IMR-90 (cell line): Measurements from ENCODE around the gene TF. TPM values are rescaled to one million over a fixed set of nuclear protein-coding genes. Genes with fewer than 3 reads are reported as not detected.

ENCODE experiments used
- ATAC-seq: fragments of 200-7000 bp; cut with Tn5 transposase; 2 replicates; pipeline ENCODE4 v1.9.1; 2020; ENCODE audit warnings: low read depth, mild to moderate bottlenecking, moderate library complexity
- BruUV-seq: library from RNA; stranded (reverse); fragments of 400-500 nt; replicated peaks from 2 replicates; lab custom pipeline; 2021; lab: Mats Ljungman, UMichigan
- CTCF ChIA-PET: fragments of 300-600 bp; formaldehyde crosslinking; extraction: SDS; loops from one replicate; lab custom pipeline; 2021; ENCODE audit warnings: antibody characterized with exemption; lab: Yijun Ruan, JAX
- POLR2A ChIA-PET: fragments of 300-600 bp; sonication (Branson Sonifier 250); formaldehyde crosslinking; loops from one replicate; lab custom pipeline; 2022; ENCODE audit warnings: antibody characterized with exemption; ENCODE audit not compliant: unreplicated experiment; lab: Charles Lee
- DNase-seq: peaks from one replicate; pipeline ENCODE4 v3.0.0; 2013
- H2AFZ ChIP-seq: replicated peaks from 2 replicates; pipeline ENCODE3; 2013; ENCODE audit warnings: low read length, mild to moderate bottlenecking; ENCODE audit not compliant: poor library complexity
- H2AK5ac ChIP-seq: 2 replicates; pipeline ENCODE4 v1.6.1; 2013; ENCODE audit warnings: low read depth, low read length, inconsistent platforms
- H2AK9ac ChIP-seq: replicated peaks from 2 replicates; pipeline ENCODE3; 2013; ENCODE audit warnings: mild to moderate bottlenecking, low read depth, low read length, moderate library complexity; ENCODE audit not compliant: poor library complexity
- H2BK120ac ChIP-seq: 2 replicates; pipeline ENCODE4 v1.6.1; 2013; ENCODE audit warnings: low read depth, low read length, inconsistent platforms
- H2BK15ac ChIP-seq: 3 replicates; pipeline ENCODE4 v1.6.1; 2013; ENCODE audit warnings: low read depth, low read length, inconsistent platforms
- H2BK20ac ChIP-seq: 2 replicates; pipeline ENCODE4 v1.6.1; 2013; ENCODE audit warnings: low read depth, mild to moderate bottlenecking, inconsistent platforms, low read length, moderate library complexity
- H2BK5ac ChIP-seq: 2 replicates; pipeline ENCODE4 v1.6.1; 2013; ENCODE audit warnings: mild to moderate bottlenecking, low read depth, low read length, inconsistent platforms; ENCODE audit not compliant: poor library complexity, severe bottlenecking
- H3K14ac ChIP-seq: replicated peaks from 2 replicates; pipeline ENCODE4 v1.6.1; 2013; ENCODE audit warnings: low read depth, low read length, inconsistent platforms
- H3K18ac ChIP-seq: 2 replicates; pipeline ENCODE4 v1.6.1; 2013; ENCODE audit warnings: low read depth, low read length, control low read depth
- H3K23ac ChIP-seq: 2 replicates; pipeline ENCODE4 v1.6.1; 2013; ENCODE audit warnings: low read depth, low read length, inconsistent platforms
- H3K27ac ChIP-seq: 2 replicates; pipeline ENCODE4 v1.5.1; 2013; ENCODE audit warnings: mild to moderate bottlenecking, control low read depth, low read length; ENCODE audit not compliant: insufficient read depth
- H3K27me3 ChIP-seq: 2 replicates; pipeline ENCODE4 v1.6.1; 2013; ENCODE audit warnings: low read length; ENCODE audit not compliant: control insufficient read depth, insufficient read depth
- H3K36me3 ChIP-seq: 2 replicates; pipeline ENCODE4 v1.6.1; 2013; ENCODE audit warnings: low read length, mixed read lengths; ENCODE audit not compliant: control insufficient read depth, insufficient read depth
- H3K4ac ChIP-seq: 2 replicates; pipeline ENCODE4 v1.6.1; 2013; ENCODE audit warnings: low read depth, low read length, inconsistent platforms
- H3K4me1 ChIP-seq: 2 replicates; pipeline ENCODE4 v1.6.1; 2013; ENCODE audit warnings: low read length, mixed read lengths; ENCODE audit not compliant: control insufficient read depth, insufficient read depth
- H3K4me2 ChIP-seq: 2 replicates; pipeline ENCODE4 v1.6.1; 2013; ENCODE audit warnings: low read depth, mild to moderate bottlenecking, control low read depth, low read length, moderate library complexity
- H3K4me3 ChIP-seq: 2 replicates; pipeline ENCODE4 v1.5.1; 2013; ENCODE audit warnings: low read depth, mild to moderate bottlenecking, control low read depth, low read length, moderate library complexity; ENCODE audit not compliant: insufficient read depth
- H3K56ac ChIP-seq: 2 replicates; pipeline ENCODE4 v1.6.1; 2013; ENCODE audit warnings: low read length, inconsistent platforms; ENCODE audit not compliant: insufficient read depth; ENCODE audit errors: extremely low read depth
- H3K79me1 ChIP-seq, 2 experiments: 2 replicates each; pipeline ENCODE4 v1.6.1; 2013; ENCODE audit warnings: low read length in 2 of 2, inconsistent platforms in 1 of 2, low read depth in 1 of 2
- H3K9ac ChIP-seq: 2 replicates; pipeline ENCODE4 v1.6.1; 2013; ENCODE audit warnings: low read depth, low read length, control low read depth
- H3K9me1 ChIP-seq: 2 replicates; pipeline ENCODE4 v1.6.1; 2013; ENCODE audit warnings: low read length, inconsistent platforms; ENCODE audit not compliant: insufficient read depth
- H3K9me3 ChIP-seq: 2 replicates; pipeline ENCODE4 v1.6.1; 2013; ENCODE audit warnings: low read length; ENCODE audit not compliant: control insufficient read depth, insufficient read depth
- H4K20me1 ChIP-seq: 2 replicates; pipeline ENCODE4 v1.6.1; 2013; ENCODE audit warnings: low read length, inconsistent platforms; ENCODE audit not compliant: insufficient read depth
- H4K5ac ChIP-seq: 2 replicates; pipeline ENCODE4 v1.6.1; 2013; ENCODE audit warnings: mild to moderate bottlenecking, low read depth, low read length, control low read depth
- H4K8ac ChIP-seq, 2 experiments: 2 replicates each; pipeline ENCODE4 v1.6.1; 2013; ENCODE audit warnings: low read depth in 2 of 2, low read length in 2 of 2, control low read depth in 1 of 2, inconsistent platforms in 1 of 2
- H4K91ac ChIP-seq: 2 replicates; pipeline ENCODE4 v1.6.1; 2013; ENCODE audit warnings: low read depth, low read length, inconsistent platforms; ENCODE audit not compliant: insufficient read depth
- CHD1 ChIP-seq: IDR thresholded peaks from 2 replicates; pipeline ENCODE4 v1.6.1; 2012; ENCODE audit warnings: low read depth, low read length, improper control_type of control experiment
- CTCF ChIP-seq: conservative IDR thresholded peaks from 2 replicates; pipeline ENCODE4 v1.5.1; 2012; ENCODE audit warnings: mild to moderate bottlenecking, low read depth, low read length, improper control_type of control experiment
- MAFK ChIP-seq: IDR thresholded peaks from 2 replicates; pipeline ENCODE4 v1.6.1; 2012; ENCODE audit warnings: low read depth, low read length, improper control_type of control experiment
- MAZ ChIP-seq: IDR thresholded peaks from 2 replicates; pipeline ENCODE4 v1.6.1; 2012; ENCODE audit warnings: low read depth, mild to moderate bottlenecking, low read length, improper control_type of control experiment, moderate library complexity, borderline replicate concordance
- NFE2L2 ChIP-seq: fragments of 150-350 bp; IDR thresholded peaks from 2 replicates; pipeline ENCODE4 v1.6.1; 2016; ENCODE audit warnings: low read depth, mild to moderate bottlenecking, low read length
- POLR2A ChIP-seq: IDR thresholded peaks from 2 replicates; pipeline ENCODE4 v1.6.1; 2012; ENCODE audit warnings: mild to moderate bottlenecking, low read depth, low read length
- RAD21 ChIP-seq: IDR thresholded peaks from 2 replicates; pipeline ENCODE4 v1.6.1; 2012; ENCODE audit warnings: low read length, improper control_type of control experiment
- WGBS, 2 experiments: methylation state at CpG; one replicate each; pipeline versions ENCODE4 v1.1.5 to v1.1.7; 2013; ENCODE audit warnings: missing lambda C conversion rate in 2 of 2; ENCODE audit not compliant: insufficient read length in 1 of 2; ENCODE audit errors: extremely low coverage in 2 of 2; 5-methylcytosine and 5-hydroxymethylcytosine counted together
- dilution Hi-C: fragments of 300-500 bp; cut with HindIII; formaldehyde crosslinking; loops from one replicate; pipeline ENCODE4 v1.14.3; 2018; ENCODE audit warnings: low sequenced_read_pairs; ENCODE audit not compliant: unreplicated experiment
- in situ Hi-C: fragments of 300-500 bp; cut with MboI; formaldehyde crosslinking; loops from 3 replicates; pipeline ENCODE4 v1.14.3; 2019; ENCODE audit warnings: low sequenced_read_pairs, inconsistent platforms, mixed read lengths
- intact Hi-C: fragments of 100-400 bp; cut with micrococcal nuclease; formaldehyde crosslinking; loops from 2 replicates; pipeline ENCODE4 v1.10.0; 2022
- polyA plus RNA-seq, 3 experiments: library from polyadenylated mRNA; depleted of rRNA; stranded (reverse); fragments of >200 nt; gene quantifications; 2 replicates each; pipeline ENCODE4 v1.2.3, GENCODE V29; 2012; ENCODE audit warnings: low replicate concordance in 1 of 3
- total RNA-seq: library from RNA; depleted of rRNA; stranded (reverse); fragments of >200 nt; gene quantifications from 2 replicates; pipeline ENCODE4 v1.2.3, GENCODE V29; 2012

TF gene
- total and polyA plus RNA-seq, 2 of the 4 experiments (the other 2 are of a cell fraction) = 0.07 TPM; not detected in 1

DNA sequence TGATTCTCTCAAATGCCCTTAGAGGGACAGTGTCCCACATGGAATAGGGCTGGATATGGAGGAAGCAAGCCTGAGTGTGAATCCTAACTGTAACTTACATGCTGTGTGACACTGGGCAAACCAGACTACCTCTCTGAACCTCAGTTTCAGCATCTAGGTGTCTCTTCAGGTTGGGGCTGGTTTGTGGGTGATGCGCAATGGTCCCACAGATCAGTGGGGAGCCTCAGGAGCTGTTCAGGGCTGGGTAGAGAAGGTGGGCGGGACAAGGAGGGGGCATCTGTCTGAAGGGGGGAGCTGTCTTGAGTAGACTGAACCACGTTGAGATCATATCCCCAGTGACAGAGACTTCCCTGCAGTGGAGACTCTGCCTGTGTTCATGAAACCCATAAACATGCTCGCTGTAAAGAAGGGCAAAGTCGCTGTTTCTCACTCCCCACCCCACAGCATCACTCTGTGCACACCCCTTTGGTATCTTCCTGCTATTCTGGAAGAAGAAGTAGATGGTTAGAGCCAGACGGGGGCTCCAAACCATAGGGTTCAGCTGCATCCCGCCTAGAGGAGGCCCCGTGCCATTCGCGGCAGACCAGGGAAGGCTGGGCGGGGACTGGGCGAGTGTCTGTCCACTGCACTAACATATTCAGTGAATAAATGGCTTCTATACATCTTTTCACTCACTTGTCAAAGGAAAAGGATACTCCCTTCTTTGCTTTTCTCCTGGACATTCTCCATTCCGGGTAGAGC lies 87.9 kb downstream of the TF start:
- CTCF ChIA-PET = no interaction called here
- 61% methylated on average over 3 of the region's 13 CpGs; no CpG with 5 or more reads in 1 of the 2 experiments for WGBS, 2 experiments

More for the DNA sequence above, 87.9 kb downstream of the TF start:
- POLR2A ChIA-PET = no interaction called here
- Histone ChIP-seq H3K4me3 (no peak overlapping the region), H3K4me1 (no peaks in the 10 kb centered on the region), H4K91ac (no peak overlapping the region), H3K56ac (no peak overlapping the region), H3K4ac (no peak overlapping the region), H2BK20ac (no peak overlapping the region), H2AFZ (no peak overlapping the region), H3K18ac (no peak overlapping the region), H2BK120ac (no peak overlapping the region), H3K27me3 (peaks cover 11% of the 10 kb centered on the region), H3K14ac (no peak overlapping the region), H3K9ac (no peak overlapping the region), H3K36me3 (no peaks in the 10 kb centered on the region), H3K9me1 (no peaks in the 10 kb centered on the region), H3K23ac (no peak overlapping the region), H3K4me2 (no peak overlapping the region), H4K20me1 (no peaks in the 10 kb centered on the region), H4K8ac (no peak overlapping the region), H2AK9ac (no peak overlapping the region), H3K27ac (no peak overlapping the region), H4K5ac (no peak overlapping the region), H2BK5ac (no peak overlapping the region), H2AK5ac (no peak overlapping the region), H3K9me3 (no peaks in the 10 kb centered on the region), H3K79me1 (no peaks in the 10 kb centered on the region), H2BK15ac (no peak overlapping the region)
- ATAC-seq (no peak), DNase-seq (no peak)
- in situ Hi-C loops = no loop called here
- no TSS peak for BruUV-seq
- dilution Hi-C loops = no loop called here
- intact Hi-C loops = no loop called here
- no peak for TF ChIP-seq CTCF
- TF ChIP-seq NFE2L2 = no peak
- TF ChIP-seq MAFK = no peak
- TF ChIP-seq POLR2A = no peak
- no peak for TF ChIP-seq RAD21
- no peak for TF ChIP-seq MAZ
- no peak for TF ChIP-seq CHD1
